Endodermal cell (in vitro differentiated cells): ENCODE measurements around the gene ELMO2. TPM values are rescaled to one million over a fixed set of nuclear protein-coding genes. Genes with fewer than 3 reads are reported as not detected.
A peak's percentile ranks its signal among the peaks of the same experiment; 100 is the strongest.

ENCODE experiments used
- DNase-seq: peaks from one replicate; pipeline ENCODE4 v3.0.0-alpha.2; 2017
- H3K27ac ChIP-seq: 2 replicates; pipeline ENCODE4 v1.5.1; 2013; ENCODE audit warnings: mild to moderate bottlenecking, low read depth, low read length, moderate library complexity
- H3K27me3 ChIP-seq: 2 replicates; pipeline ENCODE4 v1.6.1; 2013; ENCODE audit warnings: mild to moderate bottlenecking, low read length, moderate library complexity; ENCODE audit not compliant: insufficient read depth, control insufficient read depth, poor library complexity, severe bottlenecking
- H3K36me3 ChIP-seq: 2 replicates; pipeline ENCODE4 v1.7.0; 2013; ENCODE audit warnings: mild to moderate bottlenecking, low read length, moderate library complexity; ENCODE audit not compliant: control insufficient read depth, insufficient read depth
- H3K4me1 ChIP-seq: one replicate; pipeline ENCODE4 v1.7.0; 2013; ENCODE audit warnings: low read length; ENCODE audit not compliant: control insufficient read depth, insufficient read depth
- H3K4me3 ChIP-seq: 2 replicates; pipeline ENCODE4 v1.5.1; 2013; ENCODE audit warnings: mild to moderate bottlenecking, low read length, moderate library complexity
- H3K9ac ChIP-seq: 2 replicates; pipeline ENCODE4 v1.6.1; 2013; ENCODE audit warnings: mild to moderate bottlenecking, low read length, moderate library complexity; ENCODE audit not compliant: poor library complexity, severe bottlenecking; ENCODE audit errors: extremely low read depth
- H3K9me3 ChIP-seq: 2 replicates; pipeline ENCODE4 v1.6.1; 2013; ENCODE audit warnings: mild to moderate bottlenecking, low read length, moderate library complexity; ENCODE audit not compliant: control insufficient read depth
- H3K27ac Mint-ChIP-seq: 2 replicates; pipeline ENCODE4 v1.8.0; 2020; ENCODE audit warnings: mixed read lengths
- H3K27me3 Mint-ChIP-seq: 2 replicates; pipeline ENCODE4 v1.8.0; 2021; ENCODE audit warnings: mild to moderate bottlenecking, mixed read lengths; ENCODE audit not compliant: insufficient read depth
- H3K36me3 Mint-ChIP-seq: 2 replicates; pipeline ENCODE4 v1.8.0; 2020; ENCODE audit warnings: low read depth, mixed read lengths
- H3K4me1 Mint-ChIP-seq: 2 replicates; pipeline ENCODE4 v1.8.0; 2020; ENCODE audit warnings: mixed read lengths
- H3K4me3 Mint-ChIP-seq: 2 replicates; pipeline ENCODE4 v1.8.0; 2020; ENCODE audit warnings: mild to moderate bottlenecking, moderate library complexity, mixed read lengths
- H3K9me3 Mint-ChIP-seq: 2 replicates; pipeline ENCODE4 v1.8.0; 2020; ENCODE audit warnings: mild to moderate bottlenecking, mixed read lengths
- WGBS, 2 experiments: methylation state at CpG; one replicate each; pipeline versions ENCODE4 v1.1.5 to v1.1.7; 2013; ENCODE audit warnings: missing lambda C conversion rate in 2 of 2, mixed read lengths in 1 of 2; ENCODE audit not compliant: insufficient coverage in 1 of 2, insufficient read length in 1 of 2; 5-methylcytosine and 5-hydroxymethylcytosine counted together
- total RNA-seq, 2 donors: library from RNA; stranded (reverse); fragmentation: NEBNext Ultra II Directional in 1 of 2; extraction: Animal tissue kit (Norgen Biotek cat#: 25700) in 1 of 2; gene quantifications; 2 replicates in 1 of 2; 3 replicates in 1 of 2; pipeline ENCODE4 v1.2.1, GENCODE V29; 2021
- TF ChIP-seq, protein P1 (sequence below): fragments of 200-600 bp; sonication (generic); conservative IDR thresholded peaks from 2 replicates; pipeline ENCODE4 v1.5.0; 2021; ENCODE audit warnings: antibody characterized with exemption, mild to moderate bottlenecking

Gene ELMO2
- total RNA-seq, 2 donors from 2014 or later: 44.8 to 52.8 TPM

DNA sequence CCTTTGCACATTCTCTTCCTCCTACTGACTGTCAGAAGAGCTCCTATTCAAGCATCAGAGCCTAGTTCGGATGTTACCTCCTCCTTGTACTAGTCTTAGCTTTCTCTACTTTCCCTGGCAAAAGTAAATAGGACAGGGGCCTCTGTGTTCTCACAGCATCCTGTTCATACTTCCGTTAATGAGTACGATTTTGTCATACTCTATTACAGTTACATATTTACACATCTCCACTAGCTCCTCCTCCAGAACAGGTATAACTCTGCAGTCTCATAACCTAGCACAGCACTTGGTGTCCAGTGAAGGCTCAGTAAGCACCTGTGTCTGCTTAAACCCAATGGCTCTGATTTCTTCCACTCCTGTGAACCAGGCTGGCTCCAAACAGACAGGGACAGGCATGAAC is 7.0 kb downstream of the ELMO2 start:
- Histone ChIP-seq H3K27ac (no peak overlapping the region), H3K9ac (no peak overlapping the region), H3K27me3 (no peaks in the 10 kb centered on the region), H3K4me3 (no peak overlapping the region), H3K4me1 (peaks cover 24% of the 10 kb centered on the region), H3K9me3 (no peaks in the 10 kb centered on the region), H3K36me3 (peaks cover 57% of the 10 kb centered on the region)
- 95 to 100% methylated on average over 2 to 3 of the region's 3 CpGs for WGBS, 2 experiments
- Mint-ChIP-seq H3K4me3 (no peak overlapping the region), H3K27ac (no peak overlapping the region), H3K36me3 (peaks cover 19% of the 10 kb centered on the region), H3K4me1 (peaks cover 27% of the 10 kb centered on the region), H3K9me3 (no peaks in the 10 kb centered on the region), H3K27me3 (no peaks in the 10 kb centered on the region)
- peak; percentile 15 for DNase-seq
- TF ChIP-seq, protein P1, sequence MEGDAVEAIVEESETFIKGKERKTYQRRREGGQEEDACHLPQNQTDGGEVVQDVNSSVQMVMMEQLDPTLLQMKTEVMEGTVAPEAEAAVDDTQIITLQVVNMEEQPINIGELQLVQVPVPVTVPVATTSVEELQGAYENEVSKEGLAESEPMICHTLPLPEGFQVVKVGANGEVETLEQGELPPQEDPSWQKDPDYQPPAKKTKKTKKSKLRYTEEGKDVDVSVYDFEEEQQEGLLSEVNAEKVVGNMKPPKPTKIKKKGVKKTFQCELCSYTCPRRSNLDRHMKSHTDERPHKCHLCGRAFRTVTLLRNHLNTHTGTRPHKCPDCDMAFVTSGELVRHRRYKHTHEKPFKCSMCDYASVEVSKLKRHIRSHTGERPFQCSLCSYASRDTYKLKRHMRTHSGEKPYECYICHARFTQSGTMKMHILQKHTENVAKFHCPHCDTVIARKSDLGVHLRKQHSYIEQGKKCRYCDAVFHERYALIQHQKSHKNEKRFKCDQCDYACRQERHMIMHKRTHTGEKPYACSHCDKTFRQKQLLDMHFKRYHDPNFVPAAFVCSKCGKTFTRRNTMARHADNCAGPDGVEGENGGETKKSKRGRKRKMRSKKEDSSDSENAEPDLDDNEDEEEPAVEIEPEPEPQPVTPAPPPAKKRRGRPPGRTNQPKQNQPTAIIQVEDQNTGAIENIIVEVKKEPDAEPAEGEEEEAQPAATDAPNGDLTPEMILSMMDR: no peak

GRCh38 chr20:46398963-46399362 is 7.5 kb downstream of the ELMO2 start:
- H3K36me3 ChIP-seq: peaks cover 57% of the 10 kb centered on the region
- no peak overlapping the region for H3K27ac Mint-ChIP-seq
- H3K9me3 ChIP-seq: no peaks in the 10 kb centered on the region
- H3K4me1 ChIP-seq: peaks cover 21% of the 10 kb centered on the region
- TF ChIP-seq, protein P1: no peak
- DNase-seq: peak; percentile 2
- peaks cover 23% of the 10 kb centered on the region for H3K4me1 Mint-ChIP-seq
- H3K27me3 Mint-ChIP-seq: no peaks in the 10 kb centered on the region
- no peak overlapping the region for H3K27ac ChIP-seq
- H3K4me3 ChIP-seq: no peak overlapping the region
- H3K9me3 Mint-ChIP-seq: no peaks in the 10 kb centered on the region
- peaks cover 22% of the 10 kb centered on the region for H3K36me3 Mint-ChIP-seq
- no peak overlapping the region for H3K9ac ChIP-seq
- 95 to 96% methylated on average over 2 to 3 of the region's 3 CpGs for WGBS, 2 experiments
- H3K4me3 Mint-ChIP-seq: no peak overlapping the region
- no peaks in the 10 kb centered on the region for H3K27me3 ChIP-seq

GRCh38 chr20:46396052-46396740 is 10.2 kb downstream of the ELMO2 start:
- H3K27ac Mint-ChIP-seq: no peak overlapping the region
- DNase-seq: no peak
- no peaks in the 10 kb centered on the region for H3K27me3 Mint-ChIP-seq
- H3K4me1 Mint-ChIP-seq: peaks cover 10% of the 10 kb centered on the region
- peaks cover 45% of the 10 kb centered on the region for H3K36me3 Mint-ChIP-seq
- Histone ChIP-seq H3K9ac (no peak overlapping the region), H3K27me3 (no peaks in the 10 kb centered on the region), H3K9me3 (no peaks in the 10 kb centered on the region), H3K36me3 (peaks cover 80% of the 10 kb centered on the region), H3K27ac (no peak overlapping the region), H3K4me3 (no peak overlapping the region), H3K4me1 (peaks cover 11% of the 10 kb centered on the region)
- TF ChIP-seq, protein P1: no peak
- no peaks in the 10 kb centered on the region for H3K9me3 Mint-ChIP-seq
- WGBS, 2 experiments: 94% methylated on average over 5 to 7 of the region's 7 CpGs
- no peak overlapping the region for H3K4me3 Mint-ChIP-seq
